ENCODE measurements around the gene MCTP2. TPM values are rescaled to one million over a fixed set of nuclear protein-coding genes. Genes with fewer than 3 reads are reported as not detected.

MCTP2 gene
- total RNA-seq, 1 experiment from 2014 or later: 1.3 TPM

DNA sequence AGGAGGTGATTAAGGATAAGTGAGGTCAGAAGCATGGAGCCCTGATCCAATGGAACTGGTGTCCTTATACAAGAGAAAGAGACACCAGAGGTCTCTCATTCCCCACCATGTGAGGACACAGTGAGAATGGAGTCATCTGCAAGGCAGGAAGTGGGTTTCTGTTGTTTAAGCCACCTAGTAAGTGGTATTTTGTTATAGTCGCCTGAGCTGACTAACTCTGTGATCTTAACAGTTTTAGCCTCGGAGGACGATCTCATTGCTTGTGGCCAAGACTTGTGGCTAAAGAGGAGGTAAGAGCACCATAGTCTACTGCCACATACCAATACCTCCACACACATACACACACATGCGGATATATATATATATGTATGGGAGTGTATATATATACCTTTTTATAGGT, 73.8 kb downstream of the MCTP2 start:
- no peak overlapping the region for H3K27ac ChIP-seq (ENCODE audit: insufficient read length, low read depth, low read length)
- Mint-ChIP-seq H3K36me3 (ENCODE audit: insufficient read depth in 1 of 3, low read depth in 3 of 3) (peaks cover 0 to 13% (median 4%) of the 10 kb centered on the region in 3 experiments; a peak in 5 of 7 replicates), H3K27me3 (ENCODE audit: low read depth) (no peaks in the 10 kb centered on the region), H3K4me1 (no peaks in the 10 kb centered on the region), H3K9me3 (peaks cover 7 to 10% of the 10 kb centered on the region in 2 experiments), H3K4me3 (no peak overlapping the region), H3K27ac (no peak overlapping the region)
- no peak overlapping the region for H3K14ac ChIP-seq (ENCODE audit: insufficient read depth, low read length)
- H3T11ph ChIP-seq (ENCODE audit: low read length): no peak overlapping the region
- H3K4ac ChIP-seq (ENCODE audit: low read depth, low read length): no peak overlapping the region
- no peak overlapping the region for H3K9ac ChIP-seq (ENCODE audit: extremely low read depth, insufficient read length, low read length)
- H3K27me3 ChIP-seq (ENCODE audit: insufficient read depth, low read length): no peaks in the 10 kb centered on the region
- WGBS (ENCODE audit: extremely low coverage, insufficient read length, low lambda C conversion rate): no CpG with 5 or more reads among the region's 4 CpGs
- no peak overlapping the region for H2AK5ac ChIP-seq (ENCODE audit: insufficient read length, low read length)
- H4K5ac ChIP-seq (ENCODE audit: insufficient read length, low read depth, low read length): no peak overlapping the region
- H3K4me2 ChIP-seq (ENCODE audit: insufficient read depth, insufficient read length, low read length): no peak overlapping the region
- H3K4me1 ChIP-seq (ENCODE audit: insufficient read depth, low read length): no peaks in the 10 kb centered on the region
- no peak overlapping the region for H2BK5ac ChIP-seq (ENCODE audit: insufficient read length, low read length)
- H4K91ac ChIP-seq (ENCODE audit: insufficient read length, low read depth, low read length): no peak overlapping the region
- H3K23ac ChIP-seq (ENCODE audit: insufficient read length, low read depth, low read length): no peak overlapping the region
- H2BK20ac ChIP-seq (ENCODE audit: low read depth, low read length, poor library complexity, severe bottlenecking): no peak overlapping the region
- H4K8ac ChIP-seq (replicated peaks; ENCODE audit: insufficient read length, low read depth, low read length): no peak overlapping the region
- no peaks in the 10 kb centered on the region for H3K23me2 ChIP-seq (ENCODE audit: insufficient read length, low read depth, low read length, poor library complexity, severe bottlenecking)
- H4K20me1 ChIP-seq (ENCODE audit: control insufficient read depth, insufficient read depth, insufficient read length): no peaks in the 10 kb centered on the region
- no peak overlapping the region for H2BK15ac ChIP-seq (ENCODE audit: low read depth, low read length)
- H3K18ac ChIP-seq (ENCODE audit: insufficient read length, low read depth, low read length): no peak overlapping the region
- H3K79me2 ChIP-seq (ENCODE audit: insufficient read depth, low read length): no peaks in the 10 kb centered on the region
- no peak overlapping the region for H2BK12ac ChIP-seq (ENCODE audit: insufficient read length, low read depth, low read length)
- TF ChIP-seq CTCF (conservative IDR thresholded peaks at IDR 0.05): no peak
- H3K9me3 ChIP-seq (ENCODE audit: control insufficient read depth, low read depth, low read length): no peaks in the 10 kb centered on the region
- no peak for DNase-seq
- no peak overlapping the region for H3K56ac ChIP-seq (ENCODE audit: insufficient read length, low read depth, low read length)
- no peak overlapping the region for H2BK120ac ChIP-seq (ENCODE audit: low read depth, low read length, poor library complexity, severe bottlenecking)
- H2AFZ ChIP-seq (ENCODE audit: low read length): no peak overlapping the region
- H3K79me1 ChIP-seq (ENCODE audit: insufficient read depth, low read depth, low read length, poor library complexity, severe bottlenecking): no peaks in the 10 kb centered on the region

Measured in H9 (cell line).